ENCODE data around the gene IL1RAPL1. TPM values are rescaled to one million over a fixed set of nuclear protein-coding genes. Genes with fewer than 3 reads are reported as not detected.

Gene IL1RAPL1
- total and polyA plus RNA-seq, 8 donors, result 0.05 to 0.20 (median 0.09) TPM; not detected in 5

- Histone ChIP-seq H3K27ac (no peak overlapping the region), H3K9me3 (no peaks in the 10 kb centered on the region), H3K36me3 (no peaks in the 10 kb centered on the region), H3K4me1 (no peaks in the 10 kb centered on the region), H3K27me3 (peaks cover 0 to 6% (median 2%) of the 10 kb centered on the region in 4 donors), H3K4me3 (no peak overlapping the region)
- WGBS, 2 donors, result 15 to 34% methylated on average over 1 of the region's 1 CpG
- intact Hi-C loops (cut with DNase I), result no loop called here
- DNase-seq, result no peak
- no peak for FAIRE-seq
- TF ChIP-seq CTCF (IDR thresholded peaks at IDR 0.05), result no peak
- ATAC-seq, result no peak
Measured at GRCh38 chrX:30005813-30006212, 1418.6 kb downstream of the IL1RAPL1 start.

Small RNA genes lying within 50 kb of the gene (microRNA-seq; reads per million reads assigned to microRNA genes)
- gene MIR4666B, result 0 reads per million in 2 donors
